DMS 273 (cell line): Measurements from ENCODE around the gene RHOBTB3.
A peak's percentile ranks its signal among the peaks of the same experiment; 100 is the strongest.
"Not testable (repeated sequence)": the region's sequence is repeated elsewhere in the genome, so short reads cannot be mapped to it uniquely, and the experiment has no call there.

Experiments used
- DNase-seq: peaks from one replicate; lab custom pipeline; 2025; ENCODE audit not compliant: unreplicated experiment; lab: John Stamatoyannopoulos, UW

The RHOBTB3 gene

DNA sequence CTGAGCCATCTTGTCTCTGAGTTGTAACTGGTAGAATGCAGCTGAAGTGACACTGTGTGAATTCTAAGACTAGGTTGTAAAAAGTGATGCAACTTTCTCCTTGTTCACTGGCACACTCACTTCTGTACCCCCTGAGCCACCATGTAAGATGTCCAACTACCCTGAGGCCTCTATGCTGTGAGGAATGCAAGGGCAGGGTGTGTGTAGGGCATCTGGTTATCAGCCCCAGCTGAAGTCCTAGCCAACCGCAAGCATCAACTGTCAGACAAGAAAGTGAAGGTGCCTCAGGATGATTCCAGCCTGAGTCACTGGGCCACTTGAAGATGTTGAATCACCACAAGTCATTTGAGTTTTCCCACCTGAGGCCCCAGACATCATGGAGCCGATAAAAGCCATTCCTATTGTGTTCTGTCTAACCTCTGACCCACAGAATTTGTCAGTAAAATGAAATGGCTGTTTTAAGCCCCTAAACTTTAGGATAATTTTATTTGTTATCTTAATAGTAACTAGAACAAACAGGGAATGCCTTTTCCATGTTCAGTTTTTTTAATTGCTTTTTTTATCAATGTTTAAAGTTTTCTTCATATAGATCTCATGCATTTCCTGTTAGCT is 18.7 kb upstream of the RHOBTB3 start:
- no peak for DNase-seq

DNA sequence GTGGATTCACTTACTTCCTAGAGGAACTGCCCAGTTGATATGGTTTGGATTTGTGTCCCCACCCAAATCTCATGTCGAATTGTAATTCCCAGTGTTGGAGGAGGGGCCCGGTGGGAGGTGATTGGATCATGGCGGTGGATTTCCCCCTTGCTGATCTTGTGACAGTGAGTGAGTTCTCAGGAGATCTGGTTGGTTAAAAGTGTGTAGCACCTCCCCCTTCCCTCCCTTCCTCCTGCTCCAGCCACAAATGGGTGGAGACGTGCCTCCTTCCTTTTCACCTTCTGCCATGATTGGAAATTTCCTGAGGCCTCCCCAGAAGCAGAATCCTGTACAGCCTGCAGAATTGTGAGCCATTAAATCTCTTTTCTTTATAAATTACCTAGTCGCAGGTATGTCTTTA is 17.9 kb upstream of the RHOBTB3 start:
- not testable (repeated sequence) for DNase-seq

DNA sequence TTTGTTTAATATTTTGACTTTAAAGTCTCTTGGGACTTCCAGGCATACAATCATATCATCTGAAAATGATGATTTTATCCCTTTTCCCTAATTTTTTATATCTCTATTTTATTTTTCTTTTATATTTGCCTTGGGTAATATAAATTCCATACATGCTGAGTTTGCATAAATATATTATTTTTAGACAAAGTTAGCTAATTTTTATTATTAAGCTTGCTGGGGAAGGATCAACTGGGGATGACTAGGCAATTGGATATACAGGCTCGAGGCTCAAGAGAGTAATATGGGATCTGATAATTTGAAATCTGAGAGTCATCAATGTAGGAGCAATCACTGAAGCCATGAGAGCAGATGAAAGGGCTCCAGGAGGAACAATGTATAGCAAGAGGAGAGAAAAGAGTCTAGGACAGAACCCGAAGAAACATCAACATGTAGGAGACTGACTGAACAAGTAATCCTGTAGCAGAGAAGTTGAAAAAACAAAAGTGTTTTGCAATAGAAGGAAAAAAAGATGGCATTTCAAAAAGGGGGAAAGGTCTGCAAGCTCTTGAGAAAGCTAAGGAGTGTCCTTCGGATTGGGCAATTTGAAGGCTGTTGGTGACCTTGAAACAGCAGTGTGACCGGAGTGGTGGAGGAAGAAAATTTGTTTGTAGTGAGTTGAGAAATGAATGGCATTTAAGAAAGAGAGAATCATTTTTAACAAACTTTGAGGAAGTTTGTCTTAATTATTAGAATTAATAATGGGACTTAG is 17.0 kb upstream of the RHOBTB3 start:
- no peak for DNase-seq

DNA sequence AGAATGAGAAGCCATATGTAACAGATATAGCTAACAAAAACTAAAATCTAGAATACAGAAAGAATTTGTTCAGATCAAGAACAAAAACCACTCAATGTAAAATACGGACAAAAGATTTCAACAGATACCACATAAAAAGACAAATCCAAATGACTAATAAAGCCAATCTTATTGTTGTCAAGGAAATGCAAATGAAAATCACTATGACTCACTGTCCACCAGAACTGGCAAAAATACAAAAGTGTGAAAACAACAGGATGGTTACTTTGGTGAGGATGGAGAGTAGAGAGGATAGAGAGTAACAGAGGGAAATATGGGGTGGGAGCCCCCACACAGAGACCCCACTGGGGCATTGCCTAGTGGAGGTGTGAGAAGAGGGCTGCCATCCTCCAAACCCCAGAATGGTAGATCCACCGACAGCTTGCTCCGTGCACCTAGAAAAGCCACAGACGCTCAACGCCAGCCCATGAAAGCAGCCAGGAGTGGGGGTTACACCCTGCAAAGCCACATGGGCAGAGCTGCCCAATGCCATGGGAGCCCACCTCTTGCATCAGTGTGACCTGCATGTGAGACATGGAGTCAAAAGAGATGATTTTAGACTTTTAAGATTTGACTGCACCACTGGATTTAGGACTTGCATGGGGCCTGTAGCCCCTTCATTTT is 15.2 kb upstream of the RHOBTB3 start:
- DNase-seq: no peak

DNA sequence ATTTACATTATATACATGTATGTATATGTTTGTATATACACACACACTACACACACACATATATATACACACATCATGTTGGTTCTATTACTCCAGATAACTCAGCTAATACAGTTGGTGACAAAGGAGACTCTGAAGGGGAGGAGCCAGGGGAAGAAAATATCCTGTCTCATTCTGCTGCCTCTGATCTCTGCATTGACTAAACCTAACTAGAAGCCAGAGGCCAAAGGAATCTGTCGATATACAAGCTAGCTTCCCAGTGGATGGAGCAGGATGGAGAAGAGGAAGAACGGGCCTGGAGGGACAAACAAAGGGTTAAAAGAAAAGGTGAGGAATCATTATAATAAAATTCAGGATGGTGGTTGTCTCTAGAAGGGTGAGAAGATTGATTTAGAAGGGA is 13.7 kb upstream of the RHOBTB3 start:
- no peak for DNase-seq

DNA sequence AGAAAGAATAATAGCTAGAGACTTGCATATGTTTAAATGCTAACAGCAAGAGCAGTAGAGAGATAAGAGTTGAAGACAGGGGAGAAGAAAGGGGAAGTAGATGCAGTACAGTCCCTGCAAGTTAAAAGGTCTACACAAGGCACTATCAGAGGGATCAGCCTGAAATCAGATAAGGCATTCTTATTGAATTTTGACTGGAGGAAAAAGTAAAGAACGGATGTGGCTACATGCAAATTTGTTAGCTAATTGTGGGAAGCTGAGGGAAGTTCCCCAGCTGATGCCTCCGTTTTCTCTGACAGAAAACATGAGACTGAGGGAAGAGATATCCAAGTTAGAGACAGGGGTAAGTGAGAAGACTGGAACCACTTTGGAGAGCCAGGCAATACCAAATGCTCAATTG is 12.9 kb upstream of the RHOBTB3 start:
- DNase-seq: no peak

DNA sequence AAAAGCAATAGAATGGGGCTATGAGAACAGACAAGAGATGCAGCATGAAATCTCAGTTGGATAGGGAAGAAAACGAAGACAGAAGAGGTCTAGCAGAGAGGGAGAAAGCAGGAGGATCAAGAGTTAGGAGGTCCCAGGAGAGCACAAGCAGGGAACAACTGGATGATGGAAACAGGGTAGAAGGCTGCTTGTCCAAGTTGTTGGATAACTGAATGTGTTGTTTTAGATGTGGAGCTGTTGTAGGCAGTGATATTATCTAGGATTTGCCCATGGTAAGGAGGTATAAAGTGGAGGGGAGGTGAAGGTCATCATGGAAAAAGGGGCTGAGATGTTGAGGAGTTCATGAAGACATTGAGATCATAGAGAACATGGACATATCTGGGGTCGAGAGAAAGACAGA is 12.4 kb upstream of the RHOBTB3 start:
- no peak for DNase-seq

DNA sequence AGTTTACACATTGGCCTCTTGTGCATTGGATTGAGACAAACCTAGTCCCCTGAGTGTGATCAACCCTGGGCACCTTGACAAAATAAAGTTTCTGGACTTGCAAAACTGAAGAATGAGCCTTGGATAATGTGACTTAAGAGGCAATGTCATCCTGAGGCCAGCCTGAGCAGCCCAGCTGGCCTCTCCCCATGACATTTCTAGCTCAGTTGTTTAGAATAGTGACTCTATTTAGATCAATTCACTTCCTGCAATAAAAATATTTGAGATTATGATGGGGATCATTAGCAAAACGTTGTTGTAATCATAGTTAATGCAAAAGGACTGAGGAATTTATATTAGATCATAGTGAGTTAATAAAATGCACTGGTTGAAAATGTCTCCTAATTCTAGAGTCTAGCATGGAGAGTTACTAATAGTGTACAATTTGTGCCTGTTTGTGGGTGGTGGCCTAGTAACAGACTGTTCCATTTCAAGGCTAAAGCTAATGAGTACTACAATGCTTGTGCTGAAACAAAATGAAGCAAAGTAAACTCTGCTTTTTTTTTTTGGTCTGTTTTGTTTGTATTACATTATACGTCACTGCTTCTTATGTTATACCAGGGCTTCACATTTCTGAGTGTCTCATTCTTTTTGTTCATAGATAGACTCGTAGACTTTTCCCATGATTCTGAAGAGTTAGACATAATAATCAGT is 10.9 kb upstream of the RHOBTB3 start:
- DNase-seq: no peak

DNA sequence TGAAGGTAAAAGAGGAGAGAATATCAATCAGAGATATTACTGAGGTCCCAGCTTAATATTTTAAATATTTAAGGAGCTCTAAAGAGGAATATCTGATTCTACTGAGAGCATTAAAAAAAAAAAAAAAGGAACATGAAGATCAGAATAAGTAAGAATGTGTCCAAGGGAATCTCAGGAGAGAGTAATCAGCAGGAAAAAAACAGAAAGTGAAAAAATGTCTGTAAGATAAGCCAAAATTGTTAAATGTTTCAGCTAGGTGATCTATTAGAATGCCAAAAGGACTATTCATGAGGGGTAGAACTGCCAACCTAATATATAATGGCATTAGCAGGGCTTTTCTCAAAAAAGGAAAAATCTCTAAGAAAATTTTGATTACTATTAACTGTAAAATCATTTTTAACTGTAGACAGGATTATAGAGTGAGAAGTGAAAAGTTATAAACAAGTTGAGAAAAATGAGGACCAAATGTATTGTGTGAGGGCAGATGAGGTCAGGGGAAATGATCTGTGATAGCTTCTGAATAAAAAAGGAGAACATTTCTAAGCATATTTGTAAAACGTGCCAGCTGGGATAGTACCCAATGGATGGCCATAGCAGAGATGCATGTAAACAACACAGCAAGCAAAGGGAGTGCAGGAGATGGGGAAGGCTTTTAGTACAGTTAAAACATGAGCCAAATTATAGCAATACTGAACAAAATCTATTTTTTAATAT is 9.4 kb upstream of the RHOBTB3 start:
- DNase-seq: no peak

DNA sequence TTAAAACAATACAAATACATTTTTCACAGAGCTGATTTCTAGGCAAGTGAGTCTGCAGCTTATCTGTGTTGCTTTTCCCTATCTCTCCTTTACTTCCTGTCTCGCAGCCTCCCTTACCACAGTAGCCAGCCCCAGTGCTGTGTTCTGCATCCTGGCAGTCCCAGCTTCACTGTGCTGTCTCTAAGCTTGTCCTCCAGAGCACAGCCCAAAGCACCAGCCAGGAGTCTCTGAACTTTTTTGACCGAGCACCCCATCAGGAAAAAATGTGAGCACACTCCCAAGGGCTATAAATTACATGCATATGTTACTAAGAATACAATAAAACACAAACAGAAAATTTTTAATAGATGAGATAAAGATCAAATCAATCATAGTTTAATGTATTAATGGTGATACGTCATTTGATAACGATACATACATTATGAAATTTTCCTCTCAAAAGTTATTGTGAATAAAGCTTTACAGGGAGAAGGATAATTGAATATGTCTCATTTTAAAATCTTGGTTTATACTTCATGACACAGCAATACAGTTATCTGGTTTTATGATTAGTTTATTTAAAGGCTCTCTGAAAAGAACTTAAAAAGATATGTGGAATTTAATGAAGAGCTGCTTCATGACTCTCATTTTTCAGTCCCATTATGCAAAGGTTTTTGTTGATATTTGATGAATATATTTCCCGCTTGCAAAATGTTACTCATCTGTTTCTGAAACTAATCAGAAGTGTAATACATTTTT is 7.3 kb upstream of the RHOBTB3 start:
- no peak for DNase-seq

DNA sequence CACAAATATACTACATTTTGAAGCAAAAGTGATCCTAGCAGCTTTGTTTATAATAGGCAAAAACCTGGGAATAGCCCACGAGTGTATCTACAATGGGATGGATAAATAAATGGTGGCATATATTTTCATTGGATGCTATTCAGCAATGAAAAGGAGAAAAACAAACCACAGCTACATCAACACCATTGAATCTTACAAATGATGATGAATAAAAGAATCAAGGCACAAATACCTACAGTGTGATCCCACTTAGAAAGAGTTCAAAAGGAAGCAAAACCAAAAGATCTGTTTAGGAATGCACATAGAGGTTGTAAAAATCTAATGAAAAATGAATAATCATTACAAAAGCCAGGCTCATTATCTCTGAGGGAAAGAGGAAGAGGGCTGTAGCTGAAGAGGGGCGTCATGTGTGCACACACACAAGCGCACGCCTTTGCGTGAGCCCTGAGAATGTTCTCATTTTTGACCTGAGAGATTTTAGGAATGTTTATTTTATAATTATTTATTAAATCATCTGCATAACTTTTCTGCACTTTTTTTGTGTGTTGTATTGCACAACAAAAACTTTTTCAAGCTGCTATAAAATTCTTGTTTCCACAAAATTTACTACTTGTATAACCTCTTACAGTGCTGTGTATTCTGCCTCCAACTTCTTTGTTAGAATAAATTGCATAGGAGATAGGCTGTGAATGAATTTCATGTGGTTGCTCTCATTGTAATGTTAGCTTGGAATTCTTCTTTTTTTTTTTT is 5.9 kb upstream of the RHOBTB3 start:
- DNase-seq: no peak

DNA sequence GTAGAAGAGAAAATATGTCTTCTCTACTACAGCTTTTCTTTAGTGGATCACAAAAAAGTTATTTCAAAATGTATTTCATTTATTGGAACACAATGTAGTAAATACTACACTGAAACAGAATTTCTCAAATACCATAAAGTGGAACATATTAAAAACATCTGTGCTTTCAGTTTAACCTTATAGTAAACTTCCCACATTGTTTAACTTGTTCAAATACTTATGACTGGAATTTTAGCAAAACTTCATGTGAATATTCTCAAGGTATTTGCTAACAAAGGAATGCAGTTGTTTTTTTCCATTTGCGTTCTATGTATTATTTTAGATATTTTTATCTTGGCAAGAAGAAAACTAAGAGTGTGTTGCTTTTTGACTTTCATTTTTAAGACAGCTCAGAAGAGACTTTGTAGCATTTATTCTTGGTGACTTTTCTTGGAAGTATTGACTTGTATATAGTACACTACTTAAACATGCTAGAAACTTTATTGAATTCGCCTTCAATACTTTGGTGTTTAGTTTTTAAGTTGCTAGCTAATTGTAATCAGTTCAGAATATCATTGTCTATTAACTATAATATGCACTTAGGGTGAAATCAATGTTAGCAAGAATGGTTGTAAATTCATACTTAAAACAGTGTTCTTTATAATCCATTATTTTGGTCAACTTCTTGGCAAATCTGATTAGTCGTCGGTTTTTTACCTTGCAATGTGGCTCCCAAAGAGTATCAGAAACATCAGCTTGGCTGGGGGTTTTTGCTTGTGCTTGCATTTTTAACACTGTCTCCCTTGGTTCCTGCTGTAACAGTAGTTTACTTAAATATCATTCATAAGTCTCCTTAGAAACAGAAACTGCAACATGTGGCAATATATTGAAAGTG is 5.0 kb upstream of the RHOBTB3 start:
- DNase-seq: no peak

DNA sequence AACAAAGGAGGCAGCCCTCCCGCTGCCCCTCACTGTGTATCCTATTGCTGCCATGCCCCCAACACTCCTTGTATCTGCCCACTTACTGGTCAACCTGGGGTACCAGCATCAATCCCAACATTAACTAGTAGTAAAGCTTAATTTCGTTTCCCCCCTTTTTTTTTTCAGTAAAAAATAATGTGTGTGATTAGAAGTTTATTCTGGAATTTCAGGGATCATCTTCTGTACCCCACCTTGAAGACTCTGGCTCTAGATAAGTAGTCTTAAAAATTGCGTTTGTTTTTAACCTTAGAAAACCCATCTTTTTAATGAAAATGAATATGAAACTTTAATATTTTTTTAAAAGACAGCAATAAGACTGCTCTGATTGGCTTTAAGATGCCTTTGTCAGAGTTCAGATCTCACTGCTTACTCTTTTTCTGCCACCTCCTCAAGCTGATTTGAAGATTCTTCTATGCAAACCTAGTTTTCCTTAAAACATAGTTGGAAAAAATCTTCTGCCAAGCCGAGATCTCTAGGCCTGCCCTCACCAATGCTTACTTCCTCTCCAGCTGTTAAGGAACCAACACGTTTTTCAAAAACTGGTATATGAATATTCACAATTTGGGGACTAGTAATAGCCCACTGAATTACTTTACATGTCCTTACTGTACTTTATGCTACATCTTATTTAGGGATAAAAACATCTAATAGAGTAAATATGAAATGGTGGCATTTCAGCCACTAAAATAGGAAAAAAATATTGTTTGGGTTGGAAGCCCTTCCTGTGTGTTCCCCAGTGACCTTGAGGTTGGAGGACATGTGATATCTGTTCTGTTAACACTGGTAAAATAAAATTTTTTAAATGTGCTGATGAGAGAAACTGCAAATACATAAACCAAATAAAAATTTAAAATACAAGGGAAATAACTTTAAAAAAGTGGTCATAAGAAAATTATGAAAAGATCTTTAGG is 4.0 kb upstream of the RHOBTB3 start:
- peak; percentile 14 for DNase-seq

DNA sequence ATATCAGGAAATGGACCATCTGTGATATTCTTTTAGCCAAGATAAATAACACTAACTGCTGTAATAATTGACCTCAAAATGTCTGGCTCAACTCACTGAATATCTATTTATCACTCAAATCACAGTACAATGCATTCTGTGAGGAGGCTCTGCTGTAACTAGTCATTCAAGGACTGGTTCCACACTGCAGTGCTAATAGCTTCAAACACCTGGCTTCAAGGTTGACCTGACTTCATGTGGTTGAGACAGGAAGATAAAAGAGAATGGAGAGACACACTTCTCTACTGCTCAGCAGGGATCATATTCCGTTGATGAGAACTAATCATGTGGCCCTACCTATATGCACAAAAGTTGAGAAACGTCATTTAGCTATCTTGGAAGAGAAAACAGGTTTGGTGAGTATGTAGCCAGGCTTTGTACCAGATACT is 3.4 kb upstream of the RHOBTB3 start:
- peak; percentile 14 for DNase-seq

DNA sequence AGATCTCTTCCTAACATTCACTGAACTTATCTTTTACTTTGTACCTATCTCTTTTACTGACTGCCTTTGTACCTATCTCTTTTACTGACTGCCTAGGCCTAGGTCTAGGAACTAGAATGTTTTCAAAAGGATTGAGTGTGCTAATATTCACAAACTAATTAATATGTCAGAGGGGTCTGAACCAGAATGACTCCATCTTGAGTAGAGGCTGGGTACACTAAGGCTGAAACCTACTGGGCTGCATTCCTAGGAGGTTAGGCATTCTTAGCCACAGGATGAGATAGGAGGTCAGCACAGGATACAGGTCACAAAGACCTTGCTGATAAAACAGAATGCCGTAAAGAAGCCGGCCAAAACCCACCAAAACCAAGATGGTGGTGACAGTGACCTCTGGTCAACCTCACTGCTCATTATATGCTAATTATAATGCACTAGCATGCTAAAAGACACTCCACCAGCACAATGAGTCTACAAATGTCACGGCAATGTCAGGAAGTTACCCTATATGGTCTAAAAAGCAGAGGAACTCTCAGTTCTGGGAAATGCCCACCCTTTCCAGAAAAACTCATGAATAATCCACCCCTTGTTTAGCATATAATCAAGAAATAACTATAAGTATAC is 2.5 kb upstream of the RHOBTB3 start:
- peak; percentile 9 for DNase-seq

DNA sequence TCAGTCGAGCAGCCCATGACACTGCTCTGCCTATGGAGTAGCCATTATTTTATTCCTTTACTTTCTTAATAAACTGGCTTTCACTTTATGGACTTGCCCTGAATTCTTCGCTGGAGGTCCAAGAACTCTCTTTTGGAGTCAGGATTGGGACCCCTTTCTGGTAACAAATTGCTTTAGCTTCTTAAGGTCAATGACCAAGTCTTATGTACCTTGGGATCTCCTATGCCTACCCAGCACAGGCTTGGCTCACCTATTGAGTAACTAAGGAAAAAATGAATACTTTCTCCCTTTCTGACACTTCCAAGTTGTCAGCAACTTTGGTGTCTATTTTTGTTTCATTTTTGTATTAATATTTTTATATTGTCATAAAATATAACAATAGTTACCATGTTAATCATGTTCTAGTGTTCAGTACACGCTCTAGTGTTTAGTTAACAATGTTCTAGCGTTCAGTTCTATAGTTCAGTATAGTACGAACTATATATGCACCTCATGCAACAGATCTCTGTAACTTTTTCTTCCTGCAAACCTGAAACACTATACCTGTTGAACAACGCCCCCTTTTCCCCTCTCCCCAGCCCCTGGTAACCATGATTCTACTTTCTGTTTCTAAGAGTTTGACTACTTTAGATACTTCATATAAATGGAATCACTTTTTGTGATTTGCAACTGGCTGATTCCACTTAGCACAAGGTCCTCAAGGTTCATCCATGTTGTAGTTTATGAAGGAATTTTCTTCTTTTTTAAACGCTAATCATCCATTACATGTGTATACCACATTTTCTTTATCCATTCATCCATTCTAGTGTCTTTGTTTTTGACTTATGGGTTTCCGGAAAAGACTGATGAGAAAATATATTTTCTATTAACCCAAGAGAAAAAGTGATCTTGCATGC is 1.8 kb upstream of the RHOBTB3 start:
- peak; percentile 13 for DNase-seq
